ENCODE measurements around the gene NR3C2. TPM values are rescaled to one million over a fixed set of nuclear protein-coding genes. Genes with fewer than 3 reads are reported as not detected.

Gene NR3C2
- total RNA-seq, 1 donor from 2014 or later: 2.5 TPM

DNA sequence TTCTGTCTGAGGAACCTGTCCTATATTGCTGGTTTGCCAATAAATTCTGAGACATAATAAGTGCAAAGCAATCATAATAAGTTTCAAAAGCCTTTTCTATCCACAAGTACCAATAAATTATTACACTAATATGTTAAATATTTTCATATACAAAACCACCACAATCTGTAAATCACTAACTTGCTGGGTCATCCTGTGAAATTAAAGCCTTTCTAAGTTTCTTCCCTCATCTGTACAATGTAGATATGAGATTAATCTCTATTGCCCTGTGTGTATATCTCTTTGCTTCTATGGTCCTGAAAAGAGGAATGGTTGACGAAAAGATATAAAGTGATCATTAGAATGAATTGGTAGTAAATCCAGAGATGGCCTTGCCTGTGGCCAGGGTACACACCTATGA lies 231.6 kb downstream of the NR3C2 start:
- no peak overlapping the region for H2AFZ ChIP-seq (ENCODE audit: low read depth, low read length)
- H3K4me1 Mint-ChIP-seq (ENCODE audit: low read depth, unreplicated experiment): no peaks in the 10 kb centered on the region
- H3K9me3 Mint-ChIP-seq (ENCODE audit: unreplicated experiment): no peaks in the 10 kb centered on the region
- no peak overlapping the region for H3K4me3 Mint-ChIP-seq (ENCODE audit: unreplicated experiment)
- FAIRE-seq (no peak), DNase-seq (ENCODE audit: low read depth) (no peak)
- no peaks in the 10 kb centered on the region for H3K79me2 ChIP-seq (ENCODE audit: insufficient read depth, low read length)
- H3K4me3 ChIP-seq (ENCODE audit: insufficient read depth, low read depth, low read length): no peak overlapping the region
- no peaks in the 10 kb centered on the region for H3K9me3 ChIP-seq (ENCODE audit: insufficient read depth, low read depth, low read length)
- no peak overlapping the region for H3K27ac Mint-ChIP-seq (ENCODE audit: unreplicated experiment)
- H3K4me1 ChIP-seq (ENCODE audit: insufficient read depth, low read length): no peaks in the 10 kb centered on the region
- no peaks in the 10 kb centered on the region for H3K36me3 ChIP-seq (ENCODE audit: insufficient read depth, low read length)
- H4K20me1 ChIP-seq (ENCODE audit: insufficient read depth, low read length): no peaks in the 10 kb centered on the region
- H3K27me3 Mint-ChIP-seq (ENCODE audit: low read depth, unreplicated experiment): peaks cover 3% of the 10 kb centered on the region
- no peaks in the 10 kb centered on the region for H3K27me3 ChIP-seq (ENCODE audit: insufficient read depth, low read length)
- H3K9ac ChIP-seq (ENCODE audit: low read length): no peak overlapping the region
- H3K27ac ChIP-seq (ENCODE audit: low read depth, low read length): no peak overlapping the region
- H3K4me2 ChIP-seq (ENCODE audit: low read length): no peak overlapping the region
- no peak for TF ChIP-seq EZH2 (IDR thresholded peaks at IDR 0.05; ENCODE audit: insufficient read depth, low read length)
- TF ChIP-seq, protein P1, sequence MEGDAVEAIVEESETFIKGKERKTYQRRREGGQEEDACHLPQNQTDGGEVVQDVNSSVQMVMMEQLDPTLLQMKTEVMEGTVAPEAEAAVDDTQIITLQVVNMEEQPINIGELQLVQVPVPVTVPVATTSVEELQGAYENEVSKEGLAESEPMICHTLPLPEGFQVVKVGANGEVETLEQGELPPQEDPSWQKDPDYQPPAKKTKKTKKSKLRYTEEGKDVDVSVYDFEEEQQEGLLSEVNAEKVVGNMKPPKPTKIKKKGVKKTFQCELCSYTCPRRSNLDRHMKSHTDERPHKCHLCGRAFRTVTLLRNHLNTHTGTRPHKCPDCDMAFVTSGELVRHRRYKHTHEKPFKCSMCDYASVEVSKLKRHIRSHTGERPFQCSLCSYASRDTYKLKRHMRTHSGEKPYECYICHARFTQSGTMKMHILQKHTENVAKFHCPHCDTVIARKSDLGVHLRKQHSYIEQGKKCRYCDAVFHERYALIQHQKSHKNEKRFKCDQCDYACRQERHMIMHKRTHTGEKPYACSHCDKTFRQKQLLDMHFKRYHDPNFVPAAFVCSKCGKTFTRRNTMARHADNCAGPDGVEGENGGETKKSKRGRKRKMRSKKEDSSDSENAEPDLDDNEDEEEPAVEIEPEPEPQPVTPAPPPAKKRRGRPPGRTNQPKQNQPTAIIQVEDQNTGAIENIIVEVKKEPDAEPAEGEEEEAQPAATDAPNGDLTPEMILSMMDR (IDR thresholded peaks at IDR 0.05; ENCODE audit: insufficient read depth, low read depth, low read length): no peak
- no peaks in the 10 kb centered on the region for H3K36me3 Mint-ChIP-seq (ENCODE audit: low read depth, unreplicated experiment)

DNA sequence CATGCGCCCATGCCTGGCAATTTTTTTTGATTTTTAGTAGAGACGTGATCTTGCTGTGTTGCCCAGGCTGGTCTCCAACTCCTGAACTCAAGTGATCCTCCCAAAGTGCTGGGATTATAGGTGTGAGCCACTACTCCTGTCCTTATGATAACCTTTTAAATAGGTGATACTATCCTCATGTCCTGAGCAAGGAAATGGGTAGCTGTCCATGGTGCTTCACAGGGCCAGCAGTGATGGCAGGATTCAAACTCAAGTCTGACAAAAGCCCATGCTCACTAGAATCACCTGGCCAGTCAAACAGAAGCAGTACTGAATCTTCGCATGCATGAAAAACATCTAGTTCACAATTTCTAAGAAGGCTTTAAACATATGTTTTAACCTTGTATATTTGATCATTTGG lies 235.1 kb downstream of the NR3C2 start:
- H3K36me3 Mint-ChIP-seq (ENCODE audit: low read depth, unreplicated experiment): no peaks in the 10 kb centered on the region
- H3K27me3 Mint-ChIP-seq (ENCODE audit: low read depth, unreplicated experiment): peaks cover 3% of the 10 kb centered on the region
- no peaks in the 10 kb centered on the region for H3K4me1 Mint-ChIP-seq (ENCODE audit: low read depth, unreplicated experiment)
- Histone ChIP-seq H3K79me2 (ENCODE audit: insufficient read depth, low read length) (no peaks in the 10 kb centered on the region), H2AFZ (ENCODE audit: low read depth, low read length) (no peak overlapping the region), H3K4me2 (ENCODE audit: low read length) (no peak overlapping the region), H4K20me1 (ENCODE audit: insufficient read depth, low read length) (no peaks in the 10 kb centered on the region), H3K4me3 (ENCODE audit: insufficient read depth, low read depth, low read length) (no peak overlapping the region), H3K27ac (ENCODE audit: low read depth, low read length) (no peak overlapping the region), H3K9me3 (ENCODE audit: insufficient read depth, low read depth, low read length) (no peaks in the 10 kb centered on the region), H3K4me1 (ENCODE audit: insufficient read depth, low read length) (no peaks in the 10 kb centered on the region), H3K27me3 (ENCODE audit: insufficient read depth, low read length) (peaks cover 8% of the 10 kb centered on the region), H3K9ac (ENCODE audit: low read length) (no peak overlapping the region), H3K36me3 (ENCODE audit: insufficient read depth, low read length) (no peaks in the 10 kb centered on the region)
- TF ChIP-seq, protein P1 (IDR thresholded peaks at IDR 0.05; ENCODE audit: insufficient read depth, low read depth, low read length): no peak
- no peak for TF ChIP-seq EZH2 (IDR thresholded peaks at IDR 0.05; ENCODE audit: insufficient read depth, low read length)
- no peaks in the 10 kb centered on the region for H3K9me3 Mint-ChIP-seq (ENCODE audit: unreplicated experiment)
- H3K27ac Mint-ChIP-seq (ENCODE audit: unreplicated experiment): no peak overlapping the region
- no peak for DNase-seq (ENCODE audit: low read depth)
- FAIRE-seq: no peak
- no peak overlapping the region for H3K4me3 Mint-ChIP-seq (ENCODE audit: unreplicated experiment)

DNA sequence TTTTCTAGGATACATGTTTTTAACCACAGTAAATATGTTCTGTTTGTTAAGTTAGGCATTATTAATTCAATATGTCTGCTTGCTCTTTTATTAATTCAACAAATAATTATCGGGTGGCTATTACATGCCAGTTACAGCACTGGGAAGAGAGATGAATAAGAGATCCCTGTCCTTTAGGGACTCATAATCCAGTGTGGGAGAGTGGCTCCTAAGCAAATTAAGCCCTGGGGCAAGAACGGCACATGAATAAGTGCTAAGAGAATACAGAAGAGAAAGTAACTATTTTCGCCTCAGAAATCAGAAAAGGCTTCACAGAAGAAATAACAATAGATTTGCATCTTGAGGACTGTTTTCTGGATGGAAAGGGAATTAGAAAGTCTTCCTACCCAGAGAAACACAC lies 236.7 kb downstream of the NR3C2 start:
- no peak overlapping the region for H3K4me2 ChIP-seq (ENCODE audit: low read length)
- no peak for DNase-seq (ENCODE audit: low read depth)
- H3K79me2 ChIP-seq (ENCODE audit: insufficient read depth, low read length): no peaks in the 10 kb centered on the region
- Mint-ChIP-seq H3K36me3 (ENCODE audit: low read depth, unreplicated experiment) (no peaks in the 10 kb centered on the region), H3K27ac (ENCODE audit: unreplicated experiment) (no peak overlapping the region), H3K4me1 (ENCODE audit: low read depth, unreplicated experiment) (no peaks in the 10 kb centered on the region), H3K27me3 (ENCODE audit: low read depth, unreplicated experiment) (peaks cover 3% of the 10 kb centered on the region), H3K4me3 (ENCODE audit: unreplicated experiment) (no peak overlapping the region), H3K9me3 (ENCODE audit: unreplicated experiment) (no peaks in the 10 kb centered on the region)
- no peak overlapping the region for H3K27ac ChIP-seq (ENCODE audit: low read depth, low read length)
- no peaks in the 10 kb centered on the region for H3K9me3 ChIP-seq (ENCODE audit: insufficient read depth, low read depth, low read length)
- H2AFZ ChIP-seq (ENCODE audit: low read depth, low read length): no peak overlapping the region
- no peaks in the 10 kb centered on the region for H3K4me1 ChIP-seq (ENCODE audit: insufficient read depth, low read length)
- no peaks in the 10 kb centered on the region for H3K36me3 ChIP-seq (ENCODE audit: insufficient read depth, low read length)
- peaks cover 8% of the 10 kb centered on the region for H3K27me3 ChIP-seq (ENCODE audit: insufficient read depth, low read length)
- no peaks in the 10 kb centered on the region for H4K20me1 ChIP-seq (ENCODE audit: insufficient read depth, low read length)
- H3K4me3 ChIP-seq (ENCODE audit: insufficient read depth, low read depth, low read length): no peak overlapping the region
- H3K9ac ChIP-seq (ENCODE audit: low read length): no peak overlapping the region
- TF ChIP-seq EZH2 (IDR thresholded peaks at IDR 0.05; ENCODE audit: insufficient read depth, low read length): no peak
- TF ChIP-seq, protein P1 (IDR thresholded peaks at IDR 0.05; ENCODE audit: insufficient read depth, low read depth, low read length): no peak
- no peak for FAIRE-seq
